GM23338 (cell line): ENCODE results near the gene NKAIN2. TPM values are rescaled to one million over a fixed set of nuclear protein-coding genes. Genes with fewer than 3 reads are reported as not detected.

Experiments used
- ATAC-seq: fragments of 200-7000 bp; cut with Tn5 transposase; 3 replicates; pipeline ENCODE4 v1.9.1; 2020
- DNase-seq: peaks from one replicate; pipeline ENCODE4 v3.0.0-alpha.2; 2015; ENCODE audit warnings: low spot score
- H2AFZ ChIP-seq: fragments of 200-600 bp; sonication (generic); 2 replicates; pipeline ENCODE4 v1.8.0; 2016; ENCODE audit warnings: antibody characterized with exemption, mild to moderate bottlenecking, moderate library complexity
- H3F3A ChIP-seq: fragments of 200-600 bp; sonication (generic); replicated peaks from 2 replicates; pipeline ENCODE4 v1.8.0; 2017; ENCODE audit warnings: antibody characterized with exemption, mixed run types, low read depth
- H3K27ac ChIP-seq: fragments of 200-600 bp; sonication (generic); 2 replicates; pipeline ENCODE4 v1.6.1; 2016; ENCODE audit warnings: low read depth
- H3K27me3 ChIP-seq: fragments of 200-600 bp; sonication (generic); 2 replicates; pipeline ENCODE4 v1.8.0; 2016; ENCODE audit warnings: mild to moderate bottlenecking, mixed run types, moderate library complexity; ENCODE audit not compliant: insufficient read depth
- H3K36me3 ChIP-seq: fragments of 200-600 bp; sonication (generic); 2 replicates; pipeline ENCODE4 v1.8.0; 2016; ENCODE audit warnings: mild to moderate bottlenecking; ENCODE audit not compliant: insufficient read depth
- H3K4me1 ChIP-seq: fragments of 200-600 bp; sonication (generic); 2 replicates; pipeline ENCODE4 v1.8.0; 2016; ENCODE audit warnings: mild to moderate bottlenecking, moderate library complexity; ENCODE audit not compliant: insufficient read depth
- H3K4me2 ChIP-seq: fragments of 200-600 bp; sonication (generic); 2 replicates; pipeline ENCODE4 v1.7.1; 2017; ENCODE audit warnings: mixed run types
- H3K4me3 ChIP-seq: fragments of 200-600 bp; sonication (generic); 2 replicates; pipeline ENCODE4 v1.6.1; 2016; ENCODE audit warnings: mixed run types
- H3K79me2 ChIP-seq: fragments of 200-600 bp; sonication (generic); replicated peaks from 2 replicates; pipeline ENCODE4 v1.8.0; 2017; ENCODE audit warnings: mild to moderate bottlenecking; ENCODE audit not compliant: insufficient read depth
- H3K9me2 ChIP-seq: fragments of 200-600 bp; sonication (generic); 2 replicates; pipeline ENCODE4 v1.8.0; 2017; ENCODE audit not compliant: insufficient read depth
- H4K20me1 ChIP-seq: fragments of 200-600 bp; sonication (generic); replicated peaks from 2 replicates; pipeline ENCODE4 v1.8.0; 2017; ENCODE audit warnings: mild to moderate bottlenecking; ENCODE audit not compliant: insufficient read depth
- H3K27ac Mint-ChIP-seq: 2 replicates; pipeline ENCODE4 v1.8.0; 2020; ENCODE audit warnings: inconsistent platforms, mild to moderate bottlenecking, moderate library complexity, mixed read lengths
- H3K27me3 Mint-ChIP-seq: 3 replicates; pipeline ENCODE4 v1.8.0; 2022; ENCODE audit warnings: low read depth, mild to moderate bottlenecking, moderate library complexity, mixed read lengths, inconsistent platforms; ENCODE audit not compliant: insufficient read depth, poor library complexity
- H3K36me3 Mint-ChIP-seq: 3 replicates; pipeline ENCODE4 v1.8.0; 2021; ENCODE audit warnings: low read depth, mild to moderate bottlenecking, inconsistent platforms, moderate library complexity, mixed read lengths
- H3K4me1 Mint-ChIP-seq: 3 replicates; pipeline ENCODE4 v1.8.0; 2020; ENCODE audit warnings: mild to moderate bottlenecking, inconsistent platforms, mixed read lengths
- H3K4me3 Mint-ChIP-seq: 3 replicates; pipeline ENCODE4 v1.8.0; 2021; ENCODE audit warnings: moderate library complexity, mild to moderate bottlenecking, inconsistent platforms, mixed read lengths
- H3K9me3 Mint-ChIP-seq: 3 replicates; pipeline ENCODE4 v1.8.0; 2020; ENCODE audit warnings: moderate library complexity, mild to moderate bottlenecking, inconsistent platforms, mixed read lengths
- CREB1 ChIP-seq: fragments of 250-450 bp; sonication (Bioruptor Pico); IDR thresholded peaks from 2 replicates; pipeline ENCODE4 v1.5.0; 2020; ENCODE audit warnings: low read depth, mild to moderate bottlenecking, moderate library complexity
- EZH2 ChIP-seq: fragments of 200-600 bp; sonication (generic); IDR thresholded peaks from one replicate; pipeline ENCODE4 v1.8.0; 2017; ENCODE audit warnings: antibody characterized with exemption, mild to moderate bottlenecking, low read depth; ENCODE audit not compliant: unreplicated experiment
- EZH2phosphoT487 ChIP-seq: fragments of 200-600 bp; sonication (generic); IDR thresholded peaks from one replicate; pipeline ENCODE4 v1.8.1; 2018; ENCODE audit warnings: antibody characterized with exemption; ENCODE audit not compliant: unreplicated experiment
- JUNB ChIP-seq: IDR thresholded peaks from one replicate; pipeline ENCODE4 v1.6.1; 2016; ENCODE audit warnings: antibody characterized with exemption; ENCODE audit not compliant: unreplicated experiment
- NANOG ChIP-seq: IDR thresholded peaks from 2 replicates; pipeline ENCODE4 v1.6.1; 2016; ENCODE audit warnings: antibody characterized with exemption, borderline replicate concordance
- STAT1 ChIP-seq: IDR thresholded peaks from one replicate; pipeline ENCODE4 v1.6.1; 2016; ENCODE audit warnings: antibody characterized with exemption; ENCODE audit not compliant: unreplicated experiment
- ZNF114 ChIP-seq: fragments of 250-450 bp; sonication (Bioruptor Pico); IDR thresholded peaks from 2 replicates; pipeline ENCODE4 v1.5.0; 2020; ENCODE audit warnings: mild to moderate bottlenecking, moderate library complexity
- ZNF331 ChIP-seq: fragments of 250-450 bp; sonication (Bioruptor Pico); IDR thresholded peaks from 2 replicates; pipeline ENCODE4 v1.5.0; 2020; ENCODE audit warnings: low read depth, mild to moderate bottlenecking, moderate library complexity
- polyA plus RNA-seq: library from polyadenylated mRNA; unstranded; fragments of >200 nt; fragmentation: Nextera tagmentation; extraction: Ambion mirVana; gene quantifications from 2 replicates; pipeline ENCODE4 v1.2.1, GENCODE V29; 2016
- total RNA-seq: library from RNA; depleted of rRNA; stranded (reverse); fragments of >200 nt; shearing (Covaris generic); gene quantifications from 2 replicates; pipeline ENCODE4 v1.2.3, GENCODE V29; 2014
- TF ChIP-seq, protein P1 (sequence below), 2 experiments: fragments of 200-600 bp in 1 of 2; sonication (generic) in 1 of 2; conservative IDR thresholded peaks; 2 replicates each; pipeline versions ENCODE4 v1.5.1 to v1.6.1; 2016 to 2017; ENCODE audit warnings: antibody characterized with exemption in 2 of 2, low read depth in 2 of 2, mild to moderate bottlenecking in 2 of 2, moderate library complexity in 1 of 2
- TF ChIP-seq, protein P2 (sequence below): IDR thresholded peaks from one replicate; pipeline ENCODE4 v1.6.1; 2018; ENCODE audit warnings: antibody characterized with exemption; ENCODE audit not compliant: unreplicated experiment

Gene NKAIN2
- total and polyA plus RNA-seq, 2 experiments from 2014 or later = 0.39 to 1.1 TPM

DNA sequence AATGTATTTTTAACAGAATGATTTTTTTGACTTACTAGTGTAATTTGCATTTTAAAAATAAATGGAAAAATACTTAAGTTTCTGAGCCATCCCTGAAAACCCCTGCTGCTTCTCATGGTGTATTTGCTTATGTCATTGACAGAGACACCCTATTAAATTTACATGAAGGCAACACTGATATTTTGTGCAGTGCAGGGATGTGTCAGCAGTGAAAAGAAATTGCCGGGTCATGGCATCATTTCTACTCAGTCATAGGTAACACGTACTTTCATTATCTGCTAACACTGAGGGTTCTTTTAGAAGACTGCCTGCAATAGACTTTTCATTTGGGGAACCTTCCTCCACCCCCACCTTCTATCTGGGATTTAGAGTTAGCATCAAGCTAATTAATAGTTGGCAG is 1021.9 kb downstream of the NKAIN2 start (continued):
- TF ChIP-seq ZNF114 (CRISPR knock-in tag) (no peak), JUNB (no peak)
- TF ChIP-seq, protein P1, sequence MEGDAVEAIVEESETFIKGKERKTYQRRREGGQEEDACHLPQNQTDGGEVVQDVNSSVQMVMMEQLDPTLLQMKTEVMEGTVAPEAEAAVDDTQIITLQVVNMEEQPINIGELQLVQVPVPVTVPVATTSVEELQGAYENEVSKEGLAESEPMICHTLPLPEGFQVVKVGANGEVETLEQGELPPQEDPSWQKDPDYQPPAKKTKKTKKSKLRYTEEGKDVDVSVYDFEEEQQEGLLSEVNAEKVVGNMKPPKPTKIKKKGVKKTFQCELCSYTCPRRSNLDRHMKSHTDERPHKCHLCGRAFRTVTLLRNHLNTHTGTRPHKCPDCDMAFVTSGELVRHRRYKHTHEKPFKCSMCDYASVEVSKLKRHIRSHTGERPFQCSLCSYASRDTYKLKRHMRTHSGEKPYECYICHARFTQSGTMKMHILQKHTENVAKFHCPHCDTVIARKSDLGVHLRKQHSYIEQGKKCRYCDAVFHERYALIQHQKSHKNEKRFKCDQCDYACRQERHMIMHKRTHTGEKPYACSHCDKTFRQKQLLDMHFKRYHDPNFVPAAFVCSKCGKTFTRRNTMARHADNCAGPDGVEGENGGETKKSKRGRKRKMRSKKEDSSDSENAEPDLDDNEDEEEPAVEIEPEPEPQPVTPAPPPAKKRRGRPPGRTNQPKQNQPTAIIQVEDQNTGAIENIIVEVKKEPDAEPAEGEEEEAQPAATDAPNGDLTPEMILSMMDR (conservative IDR thresholded peaks at IDR 0.05; ENCODE audit: low read depth in 2 of 2) = no peak

DNA sequence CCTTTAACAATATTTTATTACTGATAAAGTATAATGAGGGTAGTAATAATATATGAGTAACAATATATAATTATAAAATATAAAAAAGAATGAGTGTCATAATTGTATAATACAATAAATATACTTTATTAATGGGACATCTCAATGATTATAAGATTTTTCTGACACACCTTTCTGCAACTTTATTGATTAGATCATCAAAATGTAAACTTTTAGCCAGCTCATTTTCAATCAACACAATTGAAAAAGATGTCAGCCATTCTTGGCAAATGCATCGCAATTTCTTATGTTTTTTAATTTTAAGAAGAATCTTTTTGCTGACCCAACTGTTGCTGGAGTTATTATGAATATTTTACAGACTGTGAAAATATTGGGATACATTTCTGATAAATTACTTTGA is 1026.2 kb downstream of the NKAIN2 start:
- Mint-ChIP-seq H3K4me3 (no peak overlapping the region), H3K27me3 (no peaks in the 10 kb centered on the region), H3K27ac (no peak overlapping the region), H3K9me3 (no peaks in the 10 kb centered on the region), H3K4me1 (no peaks in the 10 kb centered on the region), H3K36me3 (no peaks in the 10 kb centered on the region)
- Histone ChIP-seq H3K4me3 (no peak overlapping the region), H3K4me1 (no peaks in the 10 kb centered on the region), H3K36me3 (no peaks in the 10 kb centered on the region), H4K20me1 (no peaks in the 10 kb centered on the region), H3K27ac (no peak overlapping the region), H3K4me2 (no peak overlapping the region), H3K27me3 (no peaks in the 10 kb centered on the region), H3K9me2 (no peaks in the 10 kb centered on the region), H3F3A (no peaks in the 10 kb centered on the region), H3K79me2 (no peaks in the 10 kb centered on the region), H2AFZ (no peak overlapping the region)
- DNase-seq (no peak), ATAC-seq (no peak)
- no peak for TF ChIP-seq JUNB
- TF ChIP-seq STAT1 = no peak
- no peak for TF ChIP-seq EZH2phosphoT487
- no peak for TF ChIP-seq NANOG

DNA sequence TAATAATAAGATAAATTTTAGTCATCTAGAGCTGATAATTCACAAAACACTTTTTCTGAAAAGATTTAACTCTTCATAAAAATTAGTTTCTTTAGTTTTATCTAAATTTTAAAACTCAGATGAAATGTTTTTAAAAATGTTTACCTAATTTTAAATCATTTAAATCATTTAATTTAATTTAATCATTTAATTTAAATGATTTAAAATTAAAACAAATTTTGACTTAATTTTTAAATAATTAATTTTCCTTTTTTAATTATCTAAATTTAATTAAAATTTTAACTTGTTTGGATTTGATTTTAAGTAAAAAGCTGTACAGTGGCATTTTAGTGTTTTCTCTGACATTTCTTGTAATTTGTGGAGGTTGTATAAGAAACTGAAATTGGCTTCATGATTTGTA is 1026.8 kb downstream of the NKAIN2 start:
- Mint-ChIP-seq H3K36me3 (no peaks in the 10 kb centered on the region), H3K27me3 (no peaks in the 10 kb centered on the region), H3K27ac (no peak overlapping the region), H3K9me3 (no peaks in the 10 kb centered on the region), H3K4me1 (no peaks in the 10 kb centered on the region), H3K4me3 (no peak overlapping the region)
- H3K27ac ChIP-seq = no peak overlapping the region
- ATAC-seq = no peak
- no peak overlapping the region for H3K4me3 ChIP-seq
- no peaks in the 10 kb centered on the region for H3K79me2 ChIP-seq
- H3K4me1 ChIP-seq = no peaks in the 10 kb centered on the region
- H3F3A ChIP-seq = no peaks in the 10 kb centered on the region
- no peak overlapping the region for H2AFZ ChIP-seq
- no peak for DNase-seq
- H3K27me3 ChIP-seq = no peaks in the 10 kb centered on the region
- no peaks in the 10 kb centered on the region for H3K9me2 ChIP-seq
- no peak overlapping the region for H3K4me2 ChIP-seq
- H4K20me1 ChIP-seq = no peaks in the 10 kb centered on the region
- no peaks in the 10 kb centered on the region for H3K36me3 ChIP-seq
- TF ChIP-seq ZNF331 (CRISPR knock-in tag) (no peak), EZH2 (no peak), JUNB (no peak), NANOG (no peak), EZH2phosphoT487 (no peak), CREB1 (CRISPR knock-in tag) (no peak), ZNF114 (CRISPR knock-in tag) (no peak)
- TF ChIP-seq, protein P1 (conservative IDR thresholded peaks at IDR 0.05; ENCODE audit: low read depth in 2 of 2) = no peak
- TF ChIP-seq, protein P2, sequence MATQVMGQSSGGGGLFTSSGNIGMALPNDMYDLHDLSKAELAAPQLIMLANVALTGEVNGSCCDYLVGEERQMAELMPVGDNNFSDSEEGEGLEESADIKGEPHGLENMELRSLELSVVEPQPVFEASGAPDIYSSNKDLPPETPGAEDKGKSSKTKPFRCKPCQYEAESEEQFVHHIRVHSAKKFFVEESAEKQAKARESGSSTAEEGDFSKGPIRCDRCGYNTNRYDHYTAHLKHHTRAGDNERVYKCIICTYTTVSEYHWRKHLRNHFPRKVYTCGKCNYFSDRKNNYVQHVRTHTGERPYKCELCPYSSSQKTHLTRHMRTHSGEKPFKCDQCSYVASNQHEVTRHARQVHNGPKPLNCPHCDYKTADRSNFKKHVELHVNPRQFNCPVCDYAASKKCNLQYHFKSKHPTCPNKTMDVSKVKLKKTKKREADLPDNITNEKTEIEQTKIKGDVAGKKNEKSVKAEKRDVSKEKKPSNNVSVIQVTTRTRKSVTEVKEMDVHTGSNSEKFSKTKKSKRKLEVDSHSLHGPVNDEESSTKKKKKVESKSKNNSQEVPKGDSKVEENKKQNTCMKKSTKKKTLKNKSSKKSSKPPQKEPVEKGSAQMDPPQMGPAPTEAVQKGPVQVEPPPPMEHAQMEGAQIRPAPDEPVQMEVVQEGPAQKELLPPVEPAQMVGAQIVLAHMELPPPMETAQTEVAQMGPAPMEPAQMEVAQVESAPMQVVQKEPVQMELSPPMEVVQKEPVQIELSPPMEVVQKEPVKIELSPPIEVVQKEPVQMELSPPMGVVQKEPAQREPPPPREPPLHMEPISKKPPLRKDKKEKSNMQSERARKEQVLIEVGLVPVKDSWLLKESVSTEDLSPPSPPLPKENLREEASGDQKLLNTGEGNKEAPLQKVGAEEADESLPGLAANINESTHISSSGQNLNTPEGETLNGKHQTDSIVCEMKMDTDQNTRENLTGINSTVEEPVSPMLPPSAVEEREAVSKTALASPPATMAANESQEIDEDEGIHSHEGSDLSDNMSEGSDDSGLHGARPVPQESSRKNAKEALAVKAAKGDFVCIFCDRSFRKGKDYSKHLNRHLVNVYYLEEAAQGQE = no peak
